Stimulated activated CD4-positive, alpha-beta T cell treated with anti-CD3 and anti-CD28 coated beads, Interleukin-1b, Interleukin-23, amount 100 ng/mL, for 1 hour (primary cell): ENCODE data around the gene ATRAID.

Experiments used
- DNase-seq, 2 donors: peaks; one replicate each; pipeline ENCODE4 v3.0.0-alpha.2; 2020; ENCODE audit warnings: low read depth in 2 of 2

Gene ATRAID

DNA sequence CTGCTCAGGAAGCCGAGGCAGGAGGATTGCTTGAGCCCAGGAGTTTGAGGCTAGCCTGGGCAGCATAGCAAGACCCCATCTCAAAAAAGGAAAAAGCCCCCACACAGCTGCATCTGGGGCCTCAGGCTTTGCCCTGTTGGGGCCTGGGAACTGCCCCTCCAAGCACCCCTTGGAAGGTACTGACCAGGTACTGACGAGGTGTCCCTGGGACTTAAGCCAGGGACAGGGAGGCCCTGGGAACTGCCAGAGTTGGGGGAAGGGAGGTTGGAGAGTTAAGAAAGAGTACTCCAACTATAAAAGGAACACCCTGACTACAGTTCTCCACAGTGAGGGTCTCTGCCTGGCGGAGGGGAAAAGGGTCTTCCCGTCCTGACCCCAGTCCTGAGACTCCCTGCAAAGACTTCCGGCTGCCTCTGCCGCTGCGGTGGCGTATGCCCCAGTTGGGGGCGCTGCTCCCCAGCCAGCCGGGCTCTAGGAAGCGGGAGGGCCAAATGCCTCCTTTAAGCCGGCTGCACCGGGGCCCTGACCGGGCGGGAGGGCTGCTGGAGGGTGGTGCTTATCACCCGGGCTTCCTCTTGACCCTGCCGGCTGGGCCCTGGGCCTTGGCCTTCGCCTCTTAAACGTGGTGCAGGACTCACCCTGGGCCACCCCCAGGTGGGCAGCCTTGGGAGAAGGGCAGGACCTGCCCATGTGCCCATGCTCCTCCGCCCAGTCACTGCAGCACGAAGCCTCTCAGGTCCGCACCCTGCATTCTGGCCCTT is 38.2 kb downstream of the ATRAID start:
- DNase-seq, result peak in 1 of 2 donors; percentile 16

GRCh38 chr2:27250652-27251379 is 39.0 kb downstream of the ATRAID start:
- DNase-seq, result no peak

- DNase-seq, result no peak
Observed at GRCh38 chr2:27251766-27252165, 39.9 kb downstream of the ATRAID start.

- DNase-seq, result no peak
Observed at GRCh38 chr2:27255187-27255586, 43.3 kb downstream of the ATRAID start.

- no peak for DNase-seq
Observed at GRCh38 chr2:27255660-27256059, 43.8 kb downstream of the ATRAID start.

DNA sequence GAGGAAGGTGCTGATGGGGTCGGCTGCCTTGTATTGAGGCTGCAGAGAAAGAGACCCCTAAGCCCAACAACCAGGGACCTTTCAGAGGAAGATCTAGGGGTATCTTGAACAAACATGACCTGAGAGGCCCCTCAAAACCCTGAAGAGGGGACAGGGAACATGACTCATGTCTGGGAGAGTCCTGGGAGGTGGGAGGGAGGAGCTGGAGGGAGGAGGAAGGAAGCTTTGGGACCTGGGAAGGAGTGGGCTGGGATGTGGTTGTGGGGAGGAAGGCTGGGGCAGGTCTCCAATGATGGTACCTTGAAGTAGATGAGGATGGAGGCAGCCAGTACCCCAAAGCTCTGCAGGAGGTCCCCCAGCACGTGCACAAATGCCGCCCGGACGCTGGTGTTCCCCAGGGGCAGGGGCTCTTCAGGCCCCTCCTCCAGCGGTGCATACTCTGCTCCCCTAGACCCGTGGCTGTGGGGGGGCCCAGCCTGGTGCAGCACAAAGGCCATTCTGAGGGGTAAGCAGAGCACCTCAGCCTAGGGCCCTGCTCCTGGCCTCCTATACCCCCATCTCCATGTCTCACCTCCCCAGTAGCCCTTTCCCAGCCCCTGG is 45.1 kb downstream of the ATRAID start:
- DNase-seq, result no peak

DNA sequence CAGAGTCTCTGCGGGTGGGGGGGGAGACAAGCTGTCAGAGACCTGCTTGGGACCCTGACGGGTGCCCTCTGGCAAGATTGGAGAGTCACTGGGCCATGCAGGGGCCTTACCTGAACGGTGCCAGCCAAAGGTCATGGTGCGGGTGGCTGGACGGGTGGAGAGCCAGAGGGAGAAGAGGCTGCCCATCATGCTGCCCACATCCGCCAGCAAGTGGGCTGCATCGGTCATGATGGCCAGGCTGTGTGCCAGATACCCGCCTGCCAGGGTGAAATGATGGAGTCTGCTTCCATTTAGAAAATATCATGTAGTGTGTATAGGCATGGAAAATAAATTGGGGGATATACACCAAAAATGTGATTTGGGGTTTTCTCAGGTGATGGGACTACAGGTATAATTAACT is 46.2 kb downstream of the ATRAID start:
- no peak for DNase-seq

DNA sequence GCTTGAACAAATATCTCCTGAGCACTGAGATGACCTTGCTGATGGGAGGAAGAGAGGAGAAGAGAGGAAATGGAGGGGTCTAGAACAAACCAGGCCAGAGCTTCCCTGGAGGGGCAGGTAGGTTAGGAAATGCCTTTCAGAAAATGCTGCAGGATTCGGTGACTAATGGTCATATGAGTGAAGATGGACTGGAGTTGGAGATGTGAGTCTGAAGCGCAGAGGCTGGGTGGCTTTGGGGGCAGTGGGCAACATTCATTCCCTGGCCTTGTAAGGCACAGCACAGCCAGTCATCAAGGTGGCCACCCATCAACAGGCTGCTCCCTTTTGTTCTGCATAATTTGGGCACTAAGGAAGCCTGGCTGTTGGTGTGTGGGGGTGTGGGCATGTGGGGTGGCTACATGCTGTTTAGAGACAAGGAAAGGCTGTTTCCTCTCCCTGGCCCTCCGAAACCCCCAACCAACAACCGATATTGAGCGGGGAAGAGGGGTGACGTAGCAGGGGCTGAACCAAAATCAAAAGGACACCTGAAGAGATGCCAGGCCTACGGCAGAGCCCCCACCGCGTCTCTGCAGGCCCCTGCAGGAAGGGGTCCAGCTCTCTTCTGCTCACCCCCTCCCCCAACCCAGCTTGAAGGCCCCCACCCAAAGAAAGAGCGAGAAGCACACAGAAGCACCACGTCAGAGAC is 49.5 kb downstream of the ATRAID start:
- no peak for DNase-seq

DNA sequence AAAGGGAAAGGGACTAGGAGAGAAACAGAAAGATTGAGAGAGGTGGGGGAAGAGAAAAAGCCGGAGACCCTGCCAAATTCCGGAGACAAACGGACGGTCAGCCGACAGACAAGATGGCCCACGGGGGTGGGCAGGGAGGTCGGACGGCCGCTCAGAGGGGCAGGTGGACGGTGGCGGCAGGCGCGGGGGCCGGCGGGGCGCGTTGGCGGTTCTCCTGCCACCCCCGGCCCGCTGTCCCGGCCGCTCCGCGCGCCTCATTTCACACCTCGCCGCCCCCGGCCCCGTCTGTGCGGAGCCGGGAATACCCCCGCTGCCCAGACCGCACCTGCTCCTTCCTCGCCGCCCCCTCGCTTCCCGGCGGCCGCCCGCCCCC is 50.1 kb downstream of the ATRAID start:
- DNase-seq, result no peak

- peak; percentile 40 to 50 for DNase-seq
Observed at GRCh38 chr2:27262379-27263286, 50.8 kb downstream of the ATRAID start, which contains the start of gene SLC30A3. SLC30A3 (minus strand) TSS chr2:27263047; CDS start chr2:27262906, 141 bp downstream.

- no peak for DNase-seq
Observed at GRCh38 chr2:27263287-27264252, 51.7 kb downstream of the ATRAID start.

DNA sequence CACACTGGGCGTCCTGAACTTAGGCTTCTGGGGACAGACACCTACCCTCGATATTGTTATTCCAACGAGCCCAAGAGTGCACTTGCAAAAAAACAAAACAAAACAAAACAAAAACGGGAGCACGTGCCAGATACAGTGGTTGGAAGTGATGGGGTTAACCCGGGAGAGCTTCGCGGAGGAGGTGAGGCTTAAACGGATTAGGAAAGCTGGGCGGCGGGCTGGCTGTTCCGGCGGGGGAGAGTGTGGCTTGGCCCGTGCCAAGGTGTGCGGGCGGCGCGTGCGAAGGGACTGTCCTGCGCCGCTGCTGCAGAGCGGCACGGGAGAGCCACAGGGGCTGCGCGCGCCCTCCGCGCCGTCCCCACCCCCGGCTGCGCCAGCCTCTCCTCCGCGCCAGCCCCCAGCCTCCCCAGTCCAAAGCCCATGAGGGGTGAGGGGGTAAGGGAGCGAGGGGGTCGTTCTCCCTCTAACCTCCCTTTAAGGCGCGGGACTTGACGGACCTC is 52.5 kb downstream of the ATRAID start:
- no peak for DNase-seq

GRCh38 chr2:27264753-27265535 is 53.1 kb downstream of the ATRAID start:
- peak; percentile 16 to 50 for DNase-seq

- no peak for DNase-seq
Observed at GRCh38 chr2:27265536-27265870, 53.7 kb downstream of the ATRAID start.
